GM12872 (cell line): Measurements from ENCODE around the gene NPLOC4.

Source experiments
- CTCF ChIP-seq: IDR thresholded peaks from 3 replicates; pipeline ENCODE4 v1.5.1; 2011; ENCODE audit warnings: low read depth, mild to moderate bottlenecking, low read length, moderate library complexity; ENCODE audit not compliant: insufficient read depth

Gene NPLOC4

GRCh38 chr17:81545160-81545949, 91.6 kb downstream of the NPLOC4 start:
- no peak for TF ChIP-seq CTCF

- no peak for TF ChIP-seq CTCF
These were observed 92.5 kb downstream of the NPLOC4 start for GRCh38 chr17:81544281-81544974.

GRCh38 chr17:81543756-81544155, 93.2 kb downstream of the NPLOC4 start:
- no peak for TF ChIP-seq CTCF

GRCh38 chr17:81543339-81543675, 93.6 kb downstream of the NPLOC4 start:
- TF ChIP-seq CTCF, result no peak

GRCh38 chr17:81542431-81543338, 94.2 kb downstream of the NPLOC4 start:
- TF ChIP-seq CTCF, result no peak

GRCh38 chr17:81541123-81541522, 95.8 kb downstream of the NPLOC4 start:
- TF ChIP-seq CTCF, result no peak

GRCh38 chr17:81540676-81541027, 96.3 kb downstream of the NPLOC4 start:
- no peak for TF ChIP-seq CTCF
